Liver (tissue), 9 donors: Measurements from ENCODE around the gene LAMA2. TPM values are rescaled to one million over a fixed set of nuclear protein-coding genes. Genes with fewer than 3 reads are reported as not detected.

Experiments
- DNase-seq: peaks from one replicate; pipeline ENCODE4 v3.0.0-alpha.2; 2017; ENCODE audit warnings: low spot score
- H3K27ac ChIP-seq, 2 donors: one replicate each; pipeline ENCODE4 v1.7.0; 2013; ENCODE audit warnings: inconsistent platforms in 2 of 2, low read length in 2 of 2, control low read depth in 1 of 2, low read depth in 1 of 2, mild to moderate bottlenecking in 1 of 2
- H3K27me3 ChIP-seq, 4 donors: one replicate each; pipeline versions ENCODE4 v1.6.1 to v1.7.0; 2013; ENCODE audit warnings: low read length in 3 of 4, inconsistent platforms in 1 of 4, mild to moderate bottlenecking in 1 of 4, moderate library complexity in 1 of 4; ENCODE audit not compliant: control insufficient read depth in 4 of 4, insufficient read depth in 4 of 4
- H3K36me3 ChIP-seq, 4 donors: one replicate each; pipeline versions ENCODE4 v1.6.1 to v1.7.0; 2013; ENCODE audit warnings: low read length in 3 of 4, mild to moderate bottlenecking in 3 of 4, low read depth in 1 of 4, moderate library complexity in 1 of 4; ENCODE audit not compliant: control insufficient read depth in 4 of 4, insufficient read depth in 3 of 4
- H3K4me1 ChIP-seq, 4 donors: one replicate each; pipeline versions ENCODE4 v1.6.1 to v1.7.0; 2013; ENCODE audit warnings: low read length in 3 of 4, mild to moderate bottlenecking in 3 of 4, moderate library complexity in 1 of 4; ENCODE audit not compliant: control insufficient read depth in 4 of 4, insufficient read depth in 4 of 4
- H3K4me3 ChIP-seq, 3 donors: one replicate each; pipeline versions ENCODE4 v1.6.1 to v1.7.0; 2013; ENCODE audit warnings: low read length in 3 of 3, control low read depth in 1 of 3, low read depth in 1 of 3, mild to moderate bottlenecking in 1 of 3
- H3K9ac ChIP-seq, 2 donors: one replicate each; pipeline ENCODE4 v1.7.0; 2013; ENCODE audit warnings: low read length in 2 of 2, mild to moderate bottlenecking in 2 of 2, moderate library complexity in 2 of 2, control low read depth in 1 of 2, low read depth in 1 of 2
- H3K9me3 ChIP-seq, 4 donors: one replicate each; pipeline versions ENCODE4 v1.6.1 to v1.7.0; 2013; ENCODE audit warnings: low read length in 3 of 4; ENCODE audit not compliant: control insufficient read depth in 4 of 4
- ATF3 ChIP-seq: IDR thresholded peaks from 2 replicates; pipeline ENCODE4 v1.6.1; 2016; ENCODE audit warnings: antibody characterized with exemption
- CTCF ChIP-seq: fragments of 150-350 bp; IDR thresholded peaks from 2 replicates; pipeline ENCODE4 v1.5.1; 2017; ENCODE audit warnings: improper control_type of control experiment, low read depth, low read length; ENCODE audit not compliant: missing input control
- EGR1 ChIP-seq, 2 donors: IDR thresholded peaks; 2 replicates each; pipeline ENCODE4 v1.6.1; 2016 to 2018; ENCODE audit warnings: antibody characterized with exemption in 2 of 2, low read depth in 2 of 2
- FOXA1 ChIP-seq: IDR thresholded peaks from 2 replicates; pipeline ENCODE4 v1.6.1; 2016; ENCODE audit warnings: antibody characterized with exemption
- FOXA2 ChIP-seq: IDR thresholded peaks from 2 replicates; pipeline ENCODE4 v1.6.1; 2016; ENCODE audit warnings: antibody characterized with exemption
- GABPA ChIP-seq, 2 donors: IDR thresholded peaks in 1 of 2; conservative IDR thresholded peaks in 1 of 2; 2 replicates each; pipeline ENCODE4 v1.6.1; 2016; ENCODE audit warnings: antibody characterized with exemption in 2 of 2, mild to moderate bottlenecking in 1 of 2, moderate library complexity in 1 of 2
- HNF4A ChIP-seq, 2 donors: conservative IDR thresholded peaks; 2 replicates each; pipeline ENCODE4 v1.6.1; 2016; ENCODE audit warnings: antibody characterized with exemption in 2 of 2, mild to moderate bottlenecking in 2 of 2
- HNF4G ChIP-seq: IDR thresholded peaks from 2 replicates; pipeline ENCODE4 v1.6.1; 2016; ENCODE audit warnings: antibody characterized with exemption
- JUND ChIP-seq, 2 donors: IDR thresholded peaks; 2 replicates each; pipeline ENCODE4 v1.6.1; 2016; ENCODE audit warnings: antibody characterized with exemption in 2 of 2
- MAX ChIP-seq: IDR thresholded peaks from 2 replicates; pipeline ENCODE4 v1.6.1; 2016; ENCODE audit warnings: antibody characterized with exemption
- NR2F2 ChIP-seq: IDR thresholded peaks from 2 replicates; pipeline ENCODE4 v1.6.1; 2016; ENCODE audit warnings: antibody characterized with exemption
- RAD21 ChIP-seq, 2 donors: IDR thresholded peaks; 2 replicates each; pipeline ENCODE4 v1.6.1; 2016; ENCODE audit warnings: antibody characterized with exemption in 2 of 2, mild to moderate bottlenecking in 2 of 2
- REST ChIP-seq: IDR thresholded peaks from 2 replicates; pipeline ENCODE4 v1.6.1; 2016; ENCODE audit warnings: antibody characterized with exemption, mild to moderate bottlenecking
- RXRA ChIP-seq, 2 donors: IDR thresholded peaks; 2 replicates each; pipeline ENCODE4 v1.6.1; 2017 to 2018; ENCODE audit warnings: antibody characterized with exemption in 2 of 2, mild to moderate bottlenecking in 1 of 2
- SP1 ChIP-seq: IDR thresholded peaks from 2 replicates; pipeline ENCODE4 v1.6.1; 2018; ENCODE audit warnings: antibody characterized with exemption, mild to moderate bottlenecking
- TAF1 ChIP-seq: conservative IDR thresholded peaks from 2 replicates; pipeline ENCODE4 v1.6.1; 2016; ENCODE audit warnings: antibody characterized with exemption, mild to moderate bottlenecking
- YY1 ChIP-seq: IDR thresholded peaks from 2 replicates; pipeline ENCODE4 v1.6.1; 2016; ENCODE audit warnings: antibody characterized with exemption, mild to moderate bottlenecking
- ZBTB33 ChIP-seq: IDR thresholded peaks from 2 replicates; pipeline ENCODE4 v1.6.1; 2016; ENCODE audit warnings: antibody characterized with exemption
- WGBS: extraction: QIAGEN DNeasy Blood & Tissue Kit; methylation state at CpG from one replicate; pipeline ENCODE4 v1.1.7; 2013; 5-methylcytosine and 5-hydroxymethylcytosine counted together
- polyA plus RNA-seq, 2 donors: library from polyadenylated mRNA; stranded (reverse) in 1 of 2; unstranded in 1 of 2; fragments of 200-250 nt in 1 of 2; fragments of >200 nt in 1 of 2; fragmentation: Nextera tagmentation in 1 of 2; extraction: Ambion mirVana in 1 of 2; gene quantifications; one replicate each; pipeline versions ENCODE4 v1.2.1 to v1.2.3, GENCODE V29; 2013 to 2015
- total RNA-seq, 2 donors: library from RNA; depleted of rRNA; stranded (reverse); fragments of >200 nt; gene quantifications; one replicate each; pipeline ENCODE4 v1.2.3, GENCODE V29; 2014
- donor health status: healthy.
- donor health status: healthy.
- donor health status: healthy.
- donor health status: healthy.
- donor health status: healthy.

LAMA2 gene
- total and polyA plus RNA-seq, 4 donors, result 1.3 to 17.0 (median 3.0) TPM

GRCh38 chr6:129114636-129115391 is 231.9 kb downstream of the LAMA2 start:
- Histone ChIP-seq H3K27ac (no peak overlapping the region), H3K9me3 (no peaks in the 10 kb centered on the region), H3K36me3 (no peaks in the 10 kb centered on the region), H3K9ac (no peak overlapping the region), H3K4me3 (no peak overlapping the region), H3K4me1 (no peaks in the 10 kb centered on the region), H3K27me3 (no peaks in the 10 kb centered on the region)
- TF ChIP-seq EGR1 (IDR thresholded peaks at IDR 0.05; ENCODE audit: low read depth in 2 of 2) (no peak), FOXA2 (no peak), TAF1 (no peak), HNF4A (conservative IDR thresholded peaks at IDR 0.05) (no peak), MAX (no peak), ATF3 (no peak), CTCF (no peak), HNF4G (no peak), REST (no peak), SP1 (no peak)
- no peak for DNase-seq
- WGBS, result 77% methylated on average over 5 of the region's 5 CpGs

GRCh38 chr6:129115471-129115870 is 232.5 kb downstream of the LAMA2 start:
- Histone ChIP-seq H3K4me3 (no peak overlapping the region), H3K27ac (no peak overlapping the region), H3K9ac (no peak overlapping the region), H3K9me3 (no peaks in the 10 kb centered on the region), H3K4me1 (no peaks in the 10 kb centered on the region), H3K36me3 (no peaks in the 10 kb centered on the region), H3K27me3 (no peaks in the 10 kb centered on the region)
- no peak for TF ChIP-seq RXRA (IDR thresholded peaks at IDR 0.05)
- no peak for TF ChIP-seq RAD21 (IDR thresholded peaks at IDR 0.05)
- TF ChIP-seq EGR1 (IDR thresholded peaks at IDR 0.05; ENCODE audit: low read depth in 2 of 2), result no peak
- TF ChIP-seq REST, result no peak
- TF ChIP-seq ATF3, result no peak
- no peak for TF ChIP-seq ZBTB33
- no peak for TF ChIP-seq NR2F2
- TF ChIP-seq YY1, result no peak
- no peak for TF ChIP-seq FOXA1
- TF ChIP-seq TAF1, result no peak
- no peak for TF ChIP-seq HNF4G
- no peak for TF ChIP-seq JUND (IDR thresholded peaks at IDR 0.05)
- no peak for TF ChIP-seq GABPA (IDR thresholded peaks at IDR 0.05 in 1 of 2, conservative IDR thresholded peaks at IDR 0.05 in 1 of 2)
- no peak for TF ChIP-seq HNF4A (conservative IDR thresholded peaks at IDR 0.05)
- TF ChIP-seq SP1, result no peak
- DNase-seq, result no peak
- 56% methylated on average over 3 of the region's 3 CpGs for WGBS
